Activated CD4-positive, alpha-beta memory T cell treated with anti-CD3 and anti-CD28 coated beads for 36 hours (primary cell): ENCODE measurements around the gene TSPAN15. TPM values are rescaled to one million over a fixed set of nuclear protein-coding genes. Genes with fewer than 3 reads are reported as not detected.

Source experiments
- CTCF ChIA-PET: fragments of 350-600 bp; sonication (Branson Sonifier 250); formaldehyde crosslinking; loops from one replicate; lab custom pipeline; 2021; ENCODE audit warnings: antibody characterized with exemption, inconsistent platforms; lab: Charles Lee
- POLR2A ChIA-PET: fragments of 350-600 bp; sonication (Branson Sonifier 250); formaldehyde crosslinking; loops from one replicate; lab custom pipeline; 2021; ENCODE audit warnings: antibody characterized with exemption; lab: Charles Lee
- DNase-seq: peaks from one replicate; pipeline ENCODE4 v3.0.0-alpha.2; 2020
- H3K27ac Mint-ChIP-seq: one replicate; pipeline ENCODE4 v1.8.0; 2021; ENCODE audit warnings: mixed read lengths
- H3K27me3 Mint-ChIP-seq: one replicate; pipeline ENCODE4 v1.8.0; 2021; ENCODE audit warnings: mixed read lengths
- H3K36me3 Mint-ChIP-seq: one replicate; pipeline ENCODE4 v1.8.0; 2021; ENCODE audit warnings: mixed read lengths
- H3K4me1 Mint-ChIP-seq: one replicate; pipeline ENCODE4 v1.8.0; 2021; ENCODE audit warnings: low read depth, mixed read lengths
- H3K4me3 Mint-ChIP-seq: one replicate; pipeline ENCODE4 v1.8.0; 2021; ENCODE audit warnings: mild to moderate bottlenecking, mixed read lengths
- H3K9me3 Mint-ChIP-seq: one replicate; pipeline ENCODE4 v1.8.0; 2021; ENCODE audit warnings: mixed read lengths
- intact Hi-C: fragments of 100-400 bp; cut with micrococcal nuclease; formaldehyde crosslinking; loops from one replicate; pipeline ENCODE4 v1.15.1; 2023
- total RNA-seq, 2 experiments: library from RNA; stranded (reverse); gene quantifications; one replicate each; pipeline ENCODE4 v1.2.3, GENCODE V29; 2021

Gene TSPAN15
- total RNA-seq, 2 experiments from 2014 or later, result 2.5 to 3.1 TPM

- Mint-ChIP-seq H3K27me3 (no peaks in the 10 kb centered on the region), H3K9me3 (no peaks in the 10 kb centered on the region), H3K4me3 (no peak overlapping the region), H3K27ac (no peak overlapping the region), H3K36me3 (no peaks in the 10 kb centered on the region), H3K4me1 (peaks cover 16% of the 10 kb centered on the region)
- intact Hi-C loops, result no loop called here
- no peak for DNase-seq
- ChIA-PET POLR2A (no interaction called here), CTCF (interaction anchor here (0.8 to 2.7 kb wide), 2 partner anchors 46 to 94 kb away, joined by 3 to 8 read pairs; no protein-coding TSS in a partner anchor)
These were observed 18.7 kb downstream of the TSPAN15 start for GRCh38 chr10:69469976-69470375.

GRCh38 chr10:69470463-69471384, 19.5 kb downstream of the TSPAN15 start:
- no peaks in the 10 kb centered on the region for H3K9me3 Mint-ChIP-seq
- intact Hi-C loops, result no loop called here
- H3K36me3 Mint-ChIP-seq, result no peaks in the 10 kb centered on the region
- CTCF ChIA-PET, result interaction anchor here (2.7 kb wide), 1 partner anchor 45 kb away, joined by 8 read pairs; no protein-coding TSS in a partner anchor
- H3K4me3 Mint-ChIP-seq, result no peak overlapping the region
- H3K27me3 Mint-ChIP-seq, result no peaks in the 10 kb centered on the region
- H3K27ac Mint-ChIP-seq, result no peak overlapping the region
- POLR2A ChIA-PET, result no interaction called here
- DNase-seq, result no peak
- H3K4me1 Mint-ChIP-seq, result peaks cover 8% of the 10 kb centered on the region

GRCh38 chr10:69472142-69472541, 20.9 kb downstream of the TSPAN15 start:
- no peak overlapping the region for H3K27ac Mint-ChIP-seq
- intact Hi-C loops, result no loop called here
- CTCF ChIA-PET, result no interaction called here
- H3K4me3 Mint-ChIP-seq, result no peak overlapping the region
- POLR2A ChIA-PET, result no interaction called here
- no peak for DNase-seq
- H3K9me3 Mint-ChIP-seq, result no peaks in the 10 kb centered on the region
- H3K36me3 Mint-ChIP-seq, result no peaks in the 10 kb centered on the region
- no peaks in the 10 kb centered on the region for H3K27me3 Mint-ChIP-seq
- no peaks in the 10 kb centered on the region for H3K4me1 Mint-ChIP-seq

GRCh38 chr10:69472544-69472943, 21.3 kb downstream of the TSPAN15 start:
- Mint-ChIP-seq H3K27me3 (no peaks in the 10 kb centered on the region), H3K4me1 (no peaks in the 10 kb centered on the region), H3K4me3 (no peak overlapping the region), H3K36me3 (no peaks in the 10 kb centered on the region), H3K27ac (no peak overlapping the region), H3K9me3 (no peaks in the 10 kb centered on the region)
- POLR2A ChIA-PET, result no interaction called here
- DNase-seq, result no peak
- intact Hi-C loops, result no loop called here
- CTCF ChIA-PET, result no interaction called here

GRCh38 chr10:69473304-69473990, 22.2 kb downstream of the TSPAN15 start:
- CTCF ChIA-PET, result no interaction called here
- Mint-ChIP-seq H3K4me3 (no peak overlapping the region), H3K36me3 (no peaks in the 10 kb centered on the region), H3K27me3 (no peaks in the 10 kb centered on the region), H3K9me3 (no peaks in the 10 kb centered on the region), H3K4me1 (no peaks in the 10 kb centered on the region), H3K27ac (no peak overlapping the region)
- intact Hi-C loops, result no loop called here
- POLR2A ChIA-PET, result interaction anchor here (0.5 kb wide), 1 partner anchor 1120 kb away, joined by 4 read pairs; no protein-coding TSS in a partner anchor
- no peak for DNase-seq

GRCh38 chr10:69474742-69475432, 23.6 kb downstream of the TSPAN15 start:
- Mint-ChIP-seq H3K4me1 (no peaks in the 10 kb centered on the region), H3K4me3 (no peak overlapping the region), H3K27me3 (no peaks in the 10 kb centered on the region), H3K27ac (no peak overlapping the region), H3K36me3 (no peaks in the 10 kb centered on the region), H3K9me3 (no peaks in the 10 kb centered on the region)
- no peak for DNase-seq
- intact Hi-C loops, result no loop called here
- ChIA-PET CTCF (no interaction called here), POLR2A (no interaction called here)

- ChIA-PET CTCF (no interaction called here), POLR2A (no interaction called here)
- no peak for DNase-seq
- Mint-ChIP-seq H3K4me1 (no peaks in the 10 kb centered on the region), H3K36me3 (no peaks in the 10 kb centered on the region), H3K9me3 (no peaks in the 10 kb centered on the region), H3K4me3 (no peak overlapping the region), H3K27ac (no peak overlapping the region), H3K27me3 (no peaks in the 10 kb centered on the region)
- intact Hi-C loops, result no loop called here
These were observed 24.2 kb downstream of the TSPAN15 start for GRCh38 chr10:69475433-69475830.

GRCh38 chr10:69477968-69478597, 26.8 kb downstream of the TSPAN15 start:
- ChIA-PET CTCF (interaction anchor here (1.0 kb wide), 1 partner anchor 159 kb away, joined by 3 read pairs; no protein-coding TSS in a partner anchor), POLR2A (no interaction called here)
- Mint-ChIP-seq H3K27ac (no peak overlapping the region), H3K4me3 (no peak overlapping the region), H3K36me3 (no peaks in the 10 kb centered on the region), H3K27me3 (no peaks in the 10 kb centered on the region), H3K4me1 (no peaks in the 10 kb centered on the region), H3K9me3 (no peaks in the 10 kb centered on the region)
- DNase-seq, result no peak
- intact Hi-C loops, result no loop called here

GRCh38 chr10:69479240-69480067, 28.2 kb downstream of the TSPAN15 start:
- ChIA-PET POLR2A (no interaction called here), CTCF (interaction anchor here (0.6 kb wide), 1 partner anchor 150 kb away, joined by 4 read pairs; no protein-coding TSS in a partner anchor)
- Mint-ChIP-seq H3K27me3 (no peaks in the 10 kb centered on the region), H3K27ac (no peak overlapping the region), H3K4me3 (no peak overlapping the region), H3K9me3 (no peaks in the 10 kb centered on the region), H3K36me3 (no peaks in the 10 kb centered on the region), H3K4me1 (no peaks in the 10 kb centered on the region)
- intact Hi-C loops, result no loop called here
- no peak for DNase-seq

GRCh38 chr10:69480068-69480412, 28.8 kb downstream of the TSPAN15 start:
- Mint-ChIP-seq H3K4me1 (no peaks in the 10 kb centered on the region), H3K9me3 (no peaks in the 10 kb centered on the region), H3K27me3 (no peaks in the 10 kb centered on the region), H3K36me3 (no peaks in the 10 kb centered on the region), H3K27ac (no peak overlapping the region), H3K4me3 (no peak overlapping the region)
- DNase-seq, result no peak
- intact Hi-C loops, result no loop called here
- ChIA-PET CTCF (interaction anchor here (0.6 kb wide), 1 partner anchor 149 kb away, joined by 4 read pairs; no protein-coding TSS in a partner anchor), POLR2A (no interaction called here)

GRCh38 chr10:69481305-69481704, 30.0 kb downstream of the TSPAN15 start:
- ChIA-PET POLR2A (no interaction called here), CTCF (no interaction called here)
- no peaks in the 10 kb centered on the region for H3K4me1 Mint-ChIP-seq
- H3K9me3 Mint-ChIP-seq, result no peaks in the 10 kb centered on the region
- no peaks in the 10 kb centered on the region for H3K36me3 Mint-ChIP-seq
- no peaks in the 10 kb centered on the region for H3K27me3 Mint-ChIP-seq
- H3K27ac Mint-ChIP-seq, result no peak overlapping the region
- intact Hi-C loops, result no loop called here
- DNase-seq, result no peak
- no peak overlapping the region for H3K4me3 Mint-ChIP-seq
